DMS53 treated with DMSO at 0.1 percent for 48 hours (cell line): ENCODE data around the gene FAM13A.
A peak's percentile ranks its signal among the peaks of the same experiment; 100 is the strongest.

Experiments used
- DNase-seq: peaks from one replicate; lab custom pipeline; 2025; ENCODE audit not compliant: unreplicated experiment; lab: John Stamatoyannopoulos, UW

The FAM13A gene

GRCh38 chr4:88729146-88729760 is 327.7 kb downstream of the FAM13A start:
- no peak for DNase-seq

GRCh38 chr4:88728146-88728545 is 328.8 kb downstream of the FAM13A start:
- no peak for DNase-seq

GRCh38 chr4:88725986-88726385 is 331.0 kb downstream of the FAM13A start:
- DNase-seq = no peak

GRCh38 chr4:88725143-88725542 is 331.8 kb downstream of the FAM13A start:
- no peak for DNase-seq

GRCh38 chr4:88724406-88724805 is 332.6 kb downstream of the FAM13A start:
- DNase-seq = no peak

- DNase-seq = no peak
Measured at GRCh38 chr4:88722828-88723227, 334.2 kb downstream of the FAM13A start.

- no peak for DNase-seq
Measured at GRCh38 chr4:88722276-88722780, 334.7 kb downstream of the FAM13A start.

- no peak for DNase-seq
Measured at GRCh38 chr4:88720451-88721428, 336.2 kb downstream of the FAM13A start.

GRCh38 chr4:88719381-88719780 is 337.6 kb downstream of the FAM13A start:
- DNase-seq = no peak

GRCh38 chr4:88718098-88718497 is 338.9 kb downstream of the FAM13A start:
- DNase-seq = no peak

- DNase-seq = no peak
Measured at GRCh38 chr4:88713782-88714181, 343.2 kb downstream of the FAM13A start.

GRCh38 chr4:88709989-88710388 is 347.0 kb downstream of the FAM13A start:
- DNase-seq = no peak

- peak; percentile 1 for DNase-seq
Measured at GRCh38 chr4:88706574-88706973, 350.4 kb downstream of the FAM13A start.

- no peak for DNase-seq
Measured at GRCh38 chr4:88705805-88706492, 351.0 kb downstream of the FAM13A start.

- DNase-seq = no peak
Measured at GRCh38 chr4:88705223-88705622, 351.8 kb downstream of the FAM13A start.

- DNase-seq = no peak
Measured at GRCh38 chr4:88702782-88703181, 354.2 kb downstream of the FAM13A start.

- DNase-seq = no peak
Measured at GRCh38 chr4:88698519-88698918, 358.5 kb downstream of the FAM13A start.

GRCh38 chr4:88697588-88698329 is 359.2 kb downstream of the FAM13A start, which contains the start of gene NAP1L5:
TSS of gene NAP1L5 (minus strand) at chr4:88697829. CDS start at chr4:88697754, 75 bp downstream.
- DNase-seq = no peak

- DNase-seq = no peak
Measured at GRCh38 chr4:88697141-88697540, 359.8 kb downstream of the FAM13A start.

- no peak for DNase-seq
Measured at GRCh38 chr4:88696630-88697029, 360.4 kb downstream of the FAM13A start.

- DNase-seq = no peak
Measured at GRCh38 chr4:88693792-88694191, 363.2 kb downstream of the FAM13A start.
